Endodermal cell (in vitro differentiated cells): ENCODE data around the gene C6orf163. TPM values are rescaled to one million over a fixed set of nuclear protein-coding genes. Genes with fewer than 3 reads are reported as not detected.

Experiments
- DNase-seq: peaks from one replicate; pipeline ENCODE4 v3.0.0-alpha.2; 2017
- H3K27ac ChIP-seq: 2 replicates; pipeline ENCODE4 v1.5.1; 2013; ENCODE audit warnings: mild to moderate bottlenecking, low read depth, low read length, moderate library complexity
- H3K27me3 ChIP-seq: 2 replicates; pipeline ENCODE4 v1.6.1; 2013; ENCODE audit warnings: mild to moderate bottlenecking, low read length, moderate library complexity; ENCODE audit not compliant: insufficient read depth, control insufficient read depth, poor library complexity, severe bottlenecking
- H3K36me3 ChIP-seq: 2 replicates; pipeline ENCODE4 v1.7.0; 2013; ENCODE audit warnings: mild to moderate bottlenecking, low read length, moderate library complexity; ENCODE audit not compliant: control insufficient read depth, insufficient read depth
- H3K4me1 ChIP-seq: one replicate; pipeline ENCODE4 v1.7.0; 2013; ENCODE audit warnings: low read length; ENCODE audit not compliant: control insufficient read depth, insufficient read depth
- H3K4me3 ChIP-seq: 2 replicates; pipeline ENCODE4 v1.5.1; 2013; ENCODE audit warnings: mild to moderate bottlenecking, low read length, moderate library complexity
- H3K9ac ChIP-seq: 2 replicates; pipeline ENCODE4 v1.6.1; 2013; ENCODE audit warnings: mild to moderate bottlenecking, low read length, moderate library complexity; ENCODE audit not compliant: poor library complexity, severe bottlenecking; ENCODE audit errors: extremely low read depth
- H3K9me3 ChIP-seq: 2 replicates; pipeline ENCODE4 v1.6.1; 2013; ENCODE audit warnings: mild to moderate bottlenecking, low read length, moderate library complexity; ENCODE audit not compliant: control insufficient read depth
- H3K27ac Mint-ChIP-seq: 2 replicates; pipeline ENCODE4 v1.8.0; 2020; ENCODE audit warnings: mixed read lengths
- H3K27me3 Mint-ChIP-seq: 2 replicates; pipeline ENCODE4 v1.8.0; 2021; ENCODE audit warnings: mild to moderate bottlenecking, mixed read lengths; ENCODE audit not compliant: insufficient read depth
- H3K36me3 Mint-ChIP-seq: 2 replicates; pipeline ENCODE4 v1.8.0; 2020; ENCODE audit warnings: low read depth, mixed read lengths
- H3K4me1 Mint-ChIP-seq: 2 replicates; pipeline ENCODE4 v1.8.0; 2020; ENCODE audit warnings: mixed read lengths
- H3K4me3 Mint-ChIP-seq: 2 replicates; pipeline ENCODE4 v1.8.0; 2020; ENCODE audit warnings: mild to moderate bottlenecking, moderate library complexity, mixed read lengths
- H3K9me3 Mint-ChIP-seq: 2 replicates; pipeline ENCODE4 v1.8.0; 2020; ENCODE audit warnings: mild to moderate bottlenecking, mixed read lengths
- CTCF ChIP-seq: fragments of 200-600 bp; sonication (generic); conservative IDR thresholded peaks from 2 replicates; pipeline ENCODE4 v1.5.0; 2021; ENCODE audit warnings: antibody characterized with exemption, mild to moderate bottlenecking
- WGBS, 2 experiments: methylation state at CpG; one replicate each; pipeline versions ENCODE4 v1.1.5 to v1.1.7; 2013; ENCODE audit warnings: missing lambda C conversion rate in 2 of 2, mixed read lengths in 1 of 2; ENCODE audit not compliant: insufficient coverage in 1 of 2, insufficient read length in 1 of 2; 5-methylcytosine and 5-hydroxymethylcytosine counted together
- total RNA-seq, 2 donors: library from RNA; stranded (reverse); fragmentation: NEBNext Ultra II Directional in 1 of 2; extraction: Animal tissue kit (Norgen Biotek cat#: 25700) in 1 of 2; gene quantifications; 2 replicates in 1 of 2; 3 replicates in 1 of 2; pipeline ENCODE4 v1.2.1, GENCODE V29; 2021

The C6orf163 gene
- total RNA-seq, 2 donors from 2014 or later: 4.5 to 5.2 TPM

GRCh38 chr6:87346700-87347099 is 2.1 kb downstream of the C6orf163 start:
- Mint-ChIP-seq H3K36me3 (no peaks in the 10 kb centered on the region), H3K4me1 (peaks cover 21% of the 10 kb centered on the region), H3K4me3 (no peak overlapping the region), H3K27ac (no peak overlapping the region), H3K9me3 (no peaks in the 10 kb centered on the region), H3K27me3 (no peaks in the 10 kb centered on the region)
- TF ChIP-seq CTCF: no peak
- Histone ChIP-seq H3K4me1 (peaks cover 5% of the 10 kb centered on the region), H3K27ac (no peak overlapping the region), H3K4me3 (no peak overlapping the region), H3K27me3 (no peaks in the 10 kb centered on the region), H3K36me3 (peaks cover 6% of the 10 kb centered on the region), H3K9ac (no peak overlapping the region), H3K9me3 (no peaks in the 10 kb centered on the region)
- DNase-seq: no peak
- WGBS, 2 experiments: 93 to 100% methylated on average over 2 of the region's 3 CpGs

GRCh38 chr6:87349896-87350295 is 5.3 kb downstream of the C6orf163 start:
- H3K4me3 ChIP-seq: no peak overlapping the region
- no peaks in the 10 kb centered on the region for H3K9me3 ChIP-seq
- no peaks in the 10 kb centered on the region for H3K27me3 ChIP-seq
- H3K9ac ChIP-seq: no peak overlapping the region
- H3K27ac Mint-ChIP-seq: no peak overlapping the region
- TF ChIP-seq CTCF: no peak
- no peaks in the 10 kb centered on the region for H3K9me3 Mint-ChIP-seq
- DNase-seq: no peak
- H3K4me3 Mint-ChIP-seq: no peak overlapping the region
- no peaks in the 10 kb centered on the region for H3K4me1 ChIP-seq
- H3K36me3 ChIP-seq: peaks cover 6% of the 10 kb centered on the region
- H3K4me1 Mint-ChIP-seq: peaks cover 2% of the 10 kb centered on the region
- 90 to 95% methylated on average over 1 to 2 of the region's 2 CpGs for WGBS, 2 experiments
- H3K27me3 Mint-ChIP-seq: no peaks in the 10 kb centered on the region
- H3K27ac ChIP-seq: no peak overlapping the region
- no peaks in the 10 kb centered on the region for H3K36me3 Mint-ChIP-seq

- no peak overlapping the region for H3K4me3 Mint-ChIP-seq
- H3K9me3 Mint-ChIP-seq: no peaks in the 10 kb centered on the region
Measured at GRCh38 chr6:87350516-87350915, 5.9 kb downstream of the C6orf163 start.

More at GRCh38 chr6:87350516-87350915, 5.9 kb downstream of the C6orf163 start:
- Mint-ChIP-seq H3K4me1 (no peaks in the 10 kb centered on the region), H3K36me3 (no peaks in the 10 kb centered on the region), H3K27me3 (no peaks in the 10 kb centered on the region), H3K27ac (no peak overlapping the region)
- H3K9ac ChIP-seq: no peak overlapping the region
- no peaks in the 10 kb centered on the region for H3K9me3 ChIP-seq
- H3K27me3 ChIP-seq: no peaks in the 10 kb centered on the region
- no peak overlapping the region for H3K4me3 ChIP-seq
- H3K36me3 ChIP-seq: peaks cover under 1% of the 10 kb centered on the region
- no peaks in the 10 kb centered on the region for H3K4me1 ChIP-seq
- TF ChIP-seq CTCF: no peak
- DNase-seq: no peak
- no peak overlapping the region for H3K27ac ChIP-seq
